Liver (tissue), 3 donors: ENCODE measurements around the gene PODNL1.
"Not testable (repeated sequence)": the region's sequence is repeated elsewhere in the genome, so short reads cannot be mapped to it uniquely, and the experiment has no call there.

Source experiments
- ATF3 ChIP-seq: IDR thresholded peaks from 2 replicates; pipeline ENCODE4 v1.6.1; 2016; ENCODE audit warnings: antibody characterized with exemption
- CTCF ChIP-seq: fragments of 150-350 bp; IDR thresholded peaks from 2 replicates; pipeline ENCODE4 v1.5.1; 2017; ENCODE audit warnings: improper control_type of control experiment, low read depth, low read length; ENCODE audit not compliant: missing input control
- EGR1 ChIP-seq, 2 donors: IDR thresholded peaks; 2 replicates each; pipeline ENCODE4 v1.6.1; 2016 to 2018; ENCODE audit warnings: antibody characterized with exemption in 2 of 2, low read depth in 2 of 2
- GABPA ChIP-seq, 2 donors: IDR thresholded peaks in 1 of 2; conservative IDR thresholded peaks in 1 of 2; 2 replicates each; pipeline ENCODE4 v1.6.1; 2016; ENCODE audit warnings: antibody characterized with exemption in 2 of 2, mild to moderate bottlenecking in 1 of 2, moderate library complexity in 1 of 2
- HNF4G ChIP-seq: IDR thresholded peaks from 2 replicates; pipeline ENCODE4 v1.6.1; 2016; ENCODE audit warnings: antibody characterized with exemption
- MAX ChIP-seq: IDR thresholded peaks from 2 replicates; pipeline ENCODE4 v1.6.1; 2016; ENCODE audit warnings: antibody characterized with exemption
- RAD21 ChIP-seq, 2 donors: IDR thresholded peaks; 2 replicates each; pipeline ENCODE4 v1.6.1; 2016; ENCODE audit warnings: antibody characterized with exemption in 2 of 2, mild to moderate bottlenecking in 2 of 2
- REST ChIP-seq: IDR thresholded peaks from 2 replicates; pipeline ENCODE4 v1.6.1; 2016; ENCODE audit warnings: antibody characterized with exemption, mild to moderate bottlenecking
- TAF1 ChIP-seq: conservative IDR thresholded peaks from 2 replicates; pipeline ENCODE4 v1.6.1; 2016; ENCODE audit warnings: antibody characterized with exemption, mild to moderate bottlenecking
- donor health status: healthy.
- donor health status: healthy.

- TF ChIP-seq CTCF; REST; GABPA (IDR thresholded peaks at IDR 0.05 in 1 of 2, conservative IDR thresholded peaks at IDR 0.05 in 1 of 2); TAF1; MAX; HNF4G; RAD21 (IDR thresholded peaks at IDR 0.05); ATF3; EGR1 (IDR thresholded peaks at IDR 0.05; ENCODE audit: low read depth in 2 of 2): not testable (repeated sequence)
Observed at GRCh38 chr19:13922118-13922517, 16.1 kb downstream of the PODNL1 start.
